SK-N-SH (cell line): Measurements from ENCODE around the gene MEP1A.

ENCODE experiments used
- CTCF ChIP-seq: fragments of 200-600 bp; sonication (generic); IDR thresholded peaks from 2 replicates; pipeline ENCODE4 v1.6.1; 2017; ENCODE audit warnings: antibody characterized with exemption, mild to moderate bottlenecking, moderate library complexity
- EP300 ChIP-seq, 2 experiments: IDR thresholded peaks; 2 replicates each; pipeline versions ENCODE4 v1.4.0 to v1.6.1; 2012; ENCODE audit warnings: borderline replicate concordance in 1 of 2, low read depth in 1 of 2, low read length in 1 of 2
- GABPA ChIP-seq: IDR thresholded peaks from 2 replicates; pipeline ENCODE4 v1.4.0; 2012; ENCODE audit warnings: low read depth, mild to moderate bottlenecking
- IRF3 ChIP-seq: fragments of 150-350 bp; IDR thresholded peaks from 2 replicates; pipeline ENCODE4 v1.6.1; 2016; ENCODE audit warnings: mild to moderate bottlenecking, low read depth, low read length
- JUND ChIP-seq: IDR thresholded peaks from 2 replicates; pipeline ENCODE4 v1.4.0; 2012
- NFIC ChIP-seq: IDR thresholded peaks from 2 replicates; pipeline ENCODE4 v1.4.0; 2012; ENCODE audit warnings: borderline replicate concordance
- POLR2AphosphoS5 ChIP-seq: IDR thresholded peaks from 2 replicates; pipeline ENCODE4 v1.6.1; 2012; ENCODE audit warnings: low read depth, low read length
- SIN3A ChIP-seq: IDR thresholded peaks from 2 replicates; pipeline ENCODE4 v1.6.1; 2012; ENCODE audit warnings: low read depth, mild to moderate bottlenecking, low read length, moderate library complexity, borderline replicate concordance
- SMC3 ChIP-seq: IDR thresholded peaks from 2 replicates; pipeline ENCODE4 v1.6.1; 2012; ENCODE audit warnings: low read depth, low read length, improper control_type of control experiment
- USF1 ChIP-seq: IDR thresholded peaks from 2 replicates; pipeline ENCODE4 v1.4.0; 2012; ENCODE audit warnings: low read depth, borderline replicate concordance
- YY1 ChIP-seq: IDR thresholded peaks from 2 replicates; pipeline ENCODE4 v1.4.0; 2012; ENCODE audit warnings: low read depth, mild to moderate bottlenecking
- TF ChIP-seq, protein P1 (sequence below): IDR thresholded peaks from 2 replicates; pipeline ENCODE4 v1.4.0; 2012; ENCODE audit warnings: low read depth

DNA sequence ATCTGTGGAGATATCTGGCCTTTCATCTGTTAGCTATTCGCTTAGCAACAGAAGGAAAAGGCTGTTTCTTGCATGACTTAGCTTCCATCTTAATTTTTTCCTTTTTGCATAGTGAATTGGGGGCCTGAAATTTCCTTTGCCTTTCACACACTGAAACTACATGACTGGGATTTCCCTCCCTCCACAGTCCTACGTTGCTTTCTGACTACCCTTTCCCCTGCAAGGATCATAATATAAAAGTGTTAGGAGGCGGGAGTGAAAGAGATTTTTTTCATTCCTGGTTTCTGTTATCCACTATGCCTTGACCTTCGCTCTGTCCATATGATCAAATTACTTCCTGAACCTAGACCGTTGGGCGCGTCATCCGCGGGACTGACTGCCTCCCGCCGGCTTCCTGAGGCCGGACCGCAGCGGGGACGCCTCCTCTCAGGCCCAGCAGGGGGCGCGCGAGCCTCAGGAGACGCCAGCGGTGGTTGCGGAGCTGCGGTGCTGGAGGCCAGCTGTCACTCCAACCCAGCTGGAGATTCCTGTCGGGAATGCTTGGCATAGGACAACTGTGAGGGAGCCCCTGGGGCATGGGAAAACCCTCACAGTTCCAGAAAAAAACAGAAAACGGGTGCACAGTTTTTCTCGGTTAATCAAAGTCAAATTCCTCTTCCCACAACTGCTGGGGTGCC lies 55.6 kb downstream of the MEP1A start:
- TF ChIP-seq USF1 (no peak), CTCF (peak; percentile 83), GABPA (no peak), IRF3 (no peak), POLR2AphosphoS5 (no peak), NFIC (no peak), SIN3A (no peak), EP300 (IDR thresholded peaks at IDR 0.05; ENCODE audit: borderline replicate concordance in 1 of 2, low read depth in 1 of 2, low read length in 1 of 2) (no peak), SMC3 (peak; percentile 83), YY1 (no peak), JUND (no peak)
- TF ChIP-seq, protein P1, sequence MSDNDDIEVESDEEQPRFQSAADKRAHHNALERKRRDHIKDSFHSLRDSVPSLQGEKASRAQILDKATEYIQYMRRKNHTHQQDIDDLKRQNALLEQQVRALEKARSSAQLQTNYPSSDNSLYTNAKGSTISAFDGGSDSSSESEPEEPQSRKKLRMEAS = no peak
